ENCODE data around the gene HACL1. TPM values are rescaled to one million over a fixed set of nuclear protein-coding genes. Genes with fewer than 3 reads are reported as not detected.
A peak's percentile ranks its signal among the peaks of the same experiment; 100 is the strongest.

The HACL1 gene
- total RNA-seq, 1 donor from 2014 or later: 14.4 TPM

- DNase-seq (no peak), ATAC-seq (ENCODE audit: poor library complexity) (no peak)
- intact Hi-C loops (cut with DNase I): no loop called here
Observed at GRCh38 chr3:15513810-15514662, 87.3 kb downstream of the HACL1 start.

DNA sequence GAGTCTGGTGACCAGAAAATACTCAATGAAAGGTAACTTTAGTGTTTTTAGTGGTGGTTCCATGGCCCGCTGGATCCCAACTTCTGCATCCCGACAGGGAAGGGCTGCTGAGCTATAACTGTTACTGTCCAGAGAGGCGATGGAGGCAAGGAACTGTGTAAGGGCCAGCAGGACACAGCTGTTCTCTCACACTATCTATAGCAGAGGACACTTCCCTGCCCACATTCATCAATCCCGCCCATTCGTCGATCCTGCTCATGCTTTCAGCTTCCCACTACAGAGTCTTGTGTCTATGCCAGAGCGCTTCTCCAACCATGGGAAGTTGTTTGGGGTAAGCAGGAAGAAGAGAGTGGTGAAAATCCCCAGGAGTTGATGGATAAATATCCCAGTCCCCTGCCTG lies 88.3 kb downstream of the HACL1 start:
- no peak for ATAC-seq (ENCODE audit: poor library complexity)
- no peak for DNase-seq
- intact Hi-C loops (cut with DNase I): no loop called here

- intact Hi-C loops (cut with DNase I): no loop called here
- DNase-seq (peak; percentile 83), ATAC-seq (ENCODE audit: poor library complexity) (peak; percentile 99)
Observed at GRCh38 chr3:15512166-15512565, 89.2 kb downstream of the HACL1 start.

DNA sequence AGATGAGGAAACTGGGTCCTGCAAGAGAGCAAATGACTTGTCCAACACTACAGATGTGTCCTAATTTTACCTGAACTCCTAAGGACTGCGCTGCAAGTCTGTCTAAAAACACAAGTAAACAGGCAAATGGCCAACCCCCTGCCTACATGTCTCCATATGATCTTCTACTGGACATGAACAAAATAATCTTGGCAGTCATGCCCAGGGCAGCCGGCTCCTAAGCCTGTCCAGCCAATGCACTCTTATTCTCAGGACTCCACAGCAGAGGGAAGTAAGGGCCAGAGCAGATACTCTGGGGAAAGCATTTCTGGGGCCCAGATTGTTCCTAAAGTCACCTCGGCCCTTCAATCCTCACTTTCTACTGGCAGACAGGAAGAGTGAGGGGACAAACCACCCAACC lies 90.2 kb downstream of the HACL1 start:
- intact Hi-C loops (cut with DNase I): no loop called here
- no peak for ATAC-seq (ENCODE audit: poor library complexity)

More for the DNA sequence above, 90.2 kb downstream of the HACL1 start:
- no peak for DNase-seq

Other genes starting within 250 kb of the HACL1 start
- gene METTL6, start 174.0 kb downstream of the HACL1 start, total RNA-seq: 8.5 TPM
- gene EAF1, start 174.0 kb downstream of the HACL1 start, total RNA-seq: 7.8 TPM
- 2.2 TPM for gene COLQ, start 79.9 kb downstream of the HACL1 start, total RNA-seq
- 10.3 TPM for gene BTD, start 176 bp upstream of the HACL1 start, total RNA-seq
- gene ANKRD28, start 196.4 kb upstream of the HACL1 start, total RNA-seq: 21.9 TPM

All from Right ventricle myocardium superior (tissue), 1 donor.